NCI-H1092 treated with DMSO at 0.1 percent for 48 hours (cell line): Measurements from ENCODE around the gene HTR3D.
"Not testable (repeated sequence)": the region's sequence is repeated elsewhere in the genome, so short reads cannot be mapped to it uniquely, and the experiment has no call there.

Experiments
- DNase-seq: peaks from one replicate; lab custom pipeline; 2025; lab: John Stamatoyannopoulos, UW

Gene HTR3D

GRCh38 chr3:184031187-184031792 is at the start of gene HTR3D:
Gene HTR3D, plus strand, starts transcription at chr3:184031742. Its CDS starts 0 bp downstream, at chr3:184031742.
- no peak for DNase-seq

- no peak for DNase-seq
These were observed 49.4 kb upstream of the HTR3D start for GRCh38 chr3:183981990-183982644.

- DNase-seq, result no peak
These were observed 47.3 kb upstream of the HTR3D start for GRCh38 chr3:183984127-183984740.

GRCh38 chr3:183984749-183985729 is 46.5 kb upstream of the HTR3D start:
- DNase-seq, result no peak

GRCh38 chr3:183987000-183987600 is 44.4 kb upstream of the HTR3D start:
- DNase-seq, result no peak

- DNase-seq, result no peak
These were observed 43.2 kb upstream of the HTR3D start for GRCh38 chr3:183988216-183988790.

GRCh38 chr3:183991403-183991802 is 40.1 kb upstream of the HTR3D start:
- DNase-seq, result no peak

GRCh38 chr3:184001761-184002160 is 29.8 kb upstream of the HTR3D start:
- no peak for DNase-seq

- no peak for DNase-seq
These were observed 29.1 kb upstream of the HTR3D start for GRCh38 chr3:184002469-184002868.

- no peak for DNase-seq
These were observed 28.2 kb upstream of the HTR3D start for GRCh38 chr3:184003187-184003967.

- no peak for DNase-seq
These were observed 27.1 kb upstream of the HTR3D start for GRCh38 chr3:184004476-184004875.

- DNase-seq, result peak; percentile 92
These were observed 25.5 kb upstream of the HTR3D start for GRCh38 chr3:184005941-184006507.

- not testable (repeated sequence) for DNase-seq
These were observed 24.3 kb upstream of the HTR3D start for GRCh38 chr3:184007143-184007813.

- no peak for DNase-seq
These were observed 23.4 kb upstream of the HTR3D start for GRCh38 chr3:184008161-184008560.

GRCh38 chr3:184011230-184011876 is 20.2 kb upstream of the HTR3D start:
- DNase-seq, result no peak

GRCh38 chr3:184011937-184012889 is 19.3 kb upstream of the HTR3D start:
- no peak for DNase-seq

GRCh38 chr3:184015381-184016019 is 16.0 kb upstream of the HTR3D start:
- DNase-seq, result no peak

- DNase-seq, result no peak
These were observed 15.4 kb upstream of the HTR3D start for GRCh38 chr3:184016169-184016570.
